WERI-Rb-1 (cell line): ENCODE data around the gene PHACTR4.
"Not testable (repeated sequence)": the region's sequence is repeated elsewhere in the genome, so short reads cannot be mapped to it uniquely, and the experiment has no call there.

Experiments
- DNase-seq: peaks from one replicate; pipeline ENCODE4 v3.0.0-alpha.2; 2020
- H3K27ac ChIP-seq: fragments of 250-450 bp; sonication (Bioruptor Pico); 2 replicates; pipeline ENCODE4 v1.5.1; 2020; ENCODE audit warnings: mild to moderate bottlenecking, moderate library complexity
- H3K27me3 ChIP-seq: fragments of 250-450 bp; sonication (Bioruptor Pico); 2 replicates; pipeline ENCODE4 v1.5.1; 2021; ENCODE audit warnings: mild to moderate bottlenecking, low read depth, moderate library complexity; ENCODE audit not compliant: insufficient read depth, severe bottlenecking
- H3K36me3 ChIP-seq: fragments of 250-450 bp; sonication (Bioruptor Pico); 2 replicates; pipeline ENCODE4 v1.5.1; 2020; ENCODE audit warnings: mild to moderate bottlenecking, moderate library complexity
- H3K4me3 ChIP-seq: 2 replicates; pipeline ENCODE4 v1.5.1; 2011; ENCODE audit warnings: low read depth, mild to moderate bottlenecking, control low read depth, low read length
- H3K9me3 ChIP-seq: fragments of 250-450 bp; sonication (Bioruptor Pico); 2 replicates; pipeline ENCODE4 v1.5.1; 2021; ENCODE audit warnings: mild to moderate bottlenecking, moderate library complexity; ENCODE audit not compliant: severe bottlenecking
- TF ChIP-seq, protein P1 (sequence below): IDR thresholded peaks from 2 replicates; pipeline ENCODE4 v1.5.1; 2011; ENCODE audit warnings: low read depth, mild to moderate bottlenecking, control low read depth, inconsistent platforms, low read length

The PHACTR4 gene

DNA sequence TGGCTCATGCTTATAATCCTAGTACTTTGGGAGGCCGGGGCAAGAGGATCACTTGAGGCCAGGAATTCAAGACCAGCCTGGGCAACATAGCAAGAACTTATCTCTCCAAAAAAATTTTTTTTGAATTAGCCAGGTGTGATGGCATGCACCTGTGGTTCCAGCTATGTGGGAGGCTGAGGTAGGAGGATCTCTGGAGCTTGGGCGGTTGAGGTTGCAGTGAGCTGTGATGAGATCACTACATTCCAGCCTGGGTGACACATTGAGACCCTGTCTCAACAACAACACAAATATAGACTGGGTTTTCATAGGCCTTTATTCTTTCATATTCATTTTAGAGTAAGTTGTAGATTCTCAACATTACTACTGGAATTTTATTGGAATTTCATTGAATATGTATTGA, 27.9 kb upstream of the PHACTR4 start:
- DNase-seq: no peak
- TF ChIP-seq, protein P1, sequence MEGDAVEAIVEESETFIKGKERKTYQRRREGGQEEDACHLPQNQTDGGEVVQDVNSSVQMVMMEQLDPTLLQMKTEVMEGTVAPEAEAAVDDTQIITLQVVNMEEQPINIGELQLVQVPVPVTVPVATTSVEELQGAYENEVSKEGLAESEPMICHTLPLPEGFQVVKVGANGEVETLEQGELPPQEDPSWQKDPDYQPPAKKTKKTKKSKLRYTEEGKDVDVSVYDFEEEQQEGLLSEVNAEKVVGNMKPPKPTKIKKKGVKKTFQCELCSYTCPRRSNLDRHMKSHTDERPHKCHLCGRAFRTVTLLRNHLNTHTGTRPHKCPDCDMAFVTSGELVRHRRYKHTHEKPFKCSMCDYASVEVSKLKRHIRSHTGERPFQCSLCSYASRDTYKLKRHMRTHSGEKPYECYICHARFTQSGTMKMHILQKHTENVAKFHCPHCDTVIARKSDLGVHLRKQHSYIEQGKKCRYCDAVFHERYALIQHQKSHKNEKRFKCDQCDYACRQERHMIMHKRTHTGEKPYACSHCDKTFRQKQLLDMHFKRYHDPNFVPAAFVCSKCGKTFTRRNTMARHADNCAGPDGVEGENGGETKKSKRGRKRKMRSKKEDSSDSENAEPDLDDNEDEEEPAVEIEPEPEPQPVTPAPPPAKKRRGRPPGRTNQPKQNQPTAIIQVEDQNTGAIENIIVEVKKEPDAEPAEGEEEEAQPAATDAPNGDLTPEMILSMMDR: no peak
- no peaks in the 10 kb centered on the region for H3K36me3 ChIP-seq
- no peaks in the 10 kb centered on the region for H3K9me3 ChIP-seq
- H3K4me3 ChIP-seq: no peak overlapping the region
- no peak overlapping the region for H3K27ac ChIP-seq
- H3K27me3 ChIP-seq: no peaks in the 10 kb centered on the region

DNA sequence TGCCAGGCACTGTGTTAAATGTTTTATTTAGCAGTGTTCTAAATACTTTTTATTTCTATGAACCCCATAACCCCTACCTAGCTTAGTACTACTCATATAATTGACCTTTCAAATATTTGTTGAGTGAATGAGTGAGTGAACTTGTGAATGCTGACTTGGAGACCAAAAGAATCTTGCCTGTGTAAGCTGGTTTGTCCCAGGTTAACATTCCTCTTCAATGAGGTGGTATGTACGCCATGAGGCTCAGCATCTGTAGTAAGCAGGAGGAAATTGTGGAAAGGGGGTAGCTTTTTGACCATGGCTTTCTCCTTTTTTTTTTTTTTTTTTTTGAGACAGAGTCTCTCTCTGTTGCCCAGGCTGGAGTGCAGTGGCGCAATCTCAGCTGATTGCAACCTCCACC, 26.1 kb upstream of the PHACTR4 start:
- no peaks in the 10 kb centered on the region for H3K36me3 ChIP-seq
- no peak for DNase-seq
- TF ChIP-seq, protein P1: no peak
- H3K27me3 ChIP-seq: no peaks in the 10 kb centered on the region
- H3K9me3 ChIP-seq: no peaks in the 10 kb centered on the region
- H3K4me3 ChIP-seq: no peak overlapping the region
- H3K27ac ChIP-seq: no peak overlapping the region

DNA sequence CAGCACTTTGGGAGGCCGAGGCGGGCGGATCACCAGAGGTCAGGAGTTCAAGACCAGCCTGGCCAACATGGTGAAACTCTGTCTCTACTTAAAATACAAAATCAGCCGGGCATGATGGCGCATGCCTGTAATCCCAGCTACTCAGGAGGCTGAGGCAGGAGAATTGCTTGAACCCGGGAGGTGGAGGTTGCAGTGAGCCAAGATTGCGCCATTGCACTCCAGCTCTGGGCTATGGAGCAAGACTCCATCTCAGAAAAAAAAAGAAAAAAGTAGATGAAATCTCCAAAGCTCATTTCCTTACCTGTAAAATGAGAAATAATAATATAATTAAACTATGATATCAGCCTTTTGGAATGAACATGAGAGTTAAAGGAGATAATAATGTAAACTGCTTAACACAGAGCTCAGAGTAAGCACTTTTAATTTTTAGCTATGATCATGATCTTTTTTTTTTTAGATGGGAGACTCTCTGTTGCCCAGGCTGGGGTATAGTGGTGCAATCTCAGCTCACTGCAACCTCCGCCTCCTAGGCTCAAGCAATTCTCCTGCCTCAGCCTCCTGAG, 16.2 kb upstream of the PHACTR4 start:
- not testable (repeated sequence) for H3K27me3 ChIP-seq, H3K4me3 ChIP-seq, H3K27ac ChIP-seq, DNase-seq, H3K36me3 ChIP-seq, H3K9me3 ChIP-seq

DNA sequence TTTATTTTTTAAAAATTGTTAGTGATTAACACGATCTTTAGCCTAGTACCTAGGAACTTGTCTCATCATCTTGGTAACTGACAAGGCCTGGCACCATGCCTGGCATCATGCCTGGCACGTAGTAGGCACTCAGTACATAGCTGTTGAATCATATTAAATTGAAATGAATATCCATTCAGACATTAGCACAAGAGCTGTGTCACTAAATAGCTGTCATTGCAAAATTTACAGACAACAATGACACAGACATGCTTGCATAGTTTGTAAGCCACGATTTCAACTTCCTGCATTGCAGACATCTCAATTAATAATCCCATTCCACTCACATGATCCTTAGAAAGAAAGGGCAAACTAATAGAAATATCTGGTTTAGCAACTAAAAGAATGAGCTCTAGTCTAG, 15.4 kb upstream of the PHACTR4 start:
- no peak for DNase-seq
- TF ChIP-seq, protein P1: no peak

DNA sequence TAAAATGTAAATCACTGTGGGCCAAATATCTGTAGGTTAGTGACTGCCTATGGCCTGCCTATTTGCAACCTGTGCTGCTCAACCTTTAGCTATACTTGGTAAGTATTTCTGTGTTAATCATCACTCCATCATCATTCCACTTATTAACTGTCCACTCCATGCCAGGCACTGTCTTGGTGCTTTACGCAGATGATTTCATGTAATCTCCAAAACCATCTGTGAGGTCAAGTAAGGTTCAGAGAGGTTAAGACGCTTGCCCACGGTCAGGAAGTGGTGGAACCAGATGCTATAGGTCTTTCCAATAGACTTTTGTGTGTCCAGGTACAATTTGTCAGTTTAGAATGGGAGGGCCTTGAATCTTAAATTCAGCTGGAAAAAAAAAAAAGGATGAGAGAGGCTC, 10.8 kb upstream of the PHACTR4 start:
- peak overlapping the region; percentile 21 for H3K27ac ChIP-seq
- DNase-seq: peak; percentile 54
- TF ChIP-seq, protein P1: no peak
- no peaks in the 10 kb centered on the region for H3K27me3 ChIP-seq
- H3K9me3 ChIP-seq: no peaks in the 10 kb centered on the region
- H3K4me3 ChIP-seq: no peak overlapping the region
- no peaks in the 10 kb centered on the region for H3K36me3 ChIP-seq

More for the DNA sequence above, 15.4 kb upstream of the PHACTR4 start:
- Histone ChIP-seq H3K4me3 (no peak overlapping the region), H3K27me3 (no peaks in the 10 kb centered on the region), H3K27ac (no peak overlapping the region), H3K9me3 (no peaks in the 10 kb centered on the region), H3K36me3 (no peaks in the 10 kb centered on the region)

DNA sequence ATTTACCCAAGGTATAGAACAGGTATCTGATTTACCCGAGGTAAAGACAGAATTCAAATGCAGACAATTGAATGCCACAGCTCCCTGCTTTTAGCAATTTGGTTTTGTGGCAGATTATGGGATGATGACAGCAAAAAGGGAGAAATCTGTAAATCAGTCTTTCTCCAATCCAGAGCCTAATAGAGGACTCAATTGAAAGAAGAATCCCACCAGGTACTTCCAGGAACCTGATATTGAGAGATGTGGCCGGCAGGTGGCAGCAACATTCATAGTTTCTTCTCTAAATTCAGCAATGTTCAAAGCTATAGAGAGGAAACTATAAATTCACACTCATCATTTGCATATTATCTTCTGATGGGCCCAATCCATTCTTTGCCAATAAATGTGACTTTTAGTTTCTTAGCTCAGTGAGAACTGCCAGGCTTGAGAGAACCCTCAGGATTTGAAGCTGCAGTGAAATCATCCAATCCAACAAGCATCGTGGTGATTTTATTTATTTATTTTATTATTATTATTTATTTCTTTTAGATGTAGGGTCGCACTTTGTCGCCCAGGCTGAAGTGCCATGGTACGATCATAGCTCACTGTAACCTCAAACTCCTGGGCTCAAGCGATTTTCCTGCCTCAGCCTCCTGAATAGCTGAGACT, 9.8 kb upstream of the PHACTR4 start:
- Histone ChIP-seq H3K36me3 (no peaks in the 10 kb centered on the region), H3K9me3 (no peaks in the 10 kb centered on the region), H3K27me3 (no peaks in the 10 kb centered on the region), H3K4me3 (no peak overlapping the region), H3K27ac (no peak overlapping the region)
- DNase-seq: peak; percentile 75
- TF ChIP-seq, protein P1: peak; percentile 54
